KG1 (cell line): ENCODE data around the gene NDUFAF5.

Source experiments
- DNase-seq: peaks from one replicate; lab custom pipeline; 2025; lab: John Stamatoyannopoulos, UW

The NDUFAF5 gene

DNA sequence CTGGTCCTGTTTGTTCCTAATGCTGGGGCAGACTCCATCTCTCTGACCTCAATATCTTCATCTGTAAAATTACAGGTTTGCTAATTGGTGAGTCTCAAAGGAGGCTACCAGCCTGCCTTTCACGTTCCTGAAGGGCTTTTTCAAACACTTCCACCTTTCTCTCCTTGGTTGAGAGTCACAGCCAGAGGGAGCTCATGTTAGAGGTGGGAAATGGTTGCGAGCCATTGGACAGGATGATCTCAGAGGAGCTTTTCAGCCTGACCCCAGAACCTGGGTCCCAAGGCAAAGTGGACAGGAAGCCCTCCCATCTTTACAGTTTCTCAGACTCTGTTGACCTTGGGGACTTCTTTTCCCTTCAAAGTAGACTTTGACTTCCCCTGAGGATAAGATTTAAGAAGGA, 37.6 kb downstream of the NDUFAF5 start:
- DNase-seq, result no peak

DNA sequence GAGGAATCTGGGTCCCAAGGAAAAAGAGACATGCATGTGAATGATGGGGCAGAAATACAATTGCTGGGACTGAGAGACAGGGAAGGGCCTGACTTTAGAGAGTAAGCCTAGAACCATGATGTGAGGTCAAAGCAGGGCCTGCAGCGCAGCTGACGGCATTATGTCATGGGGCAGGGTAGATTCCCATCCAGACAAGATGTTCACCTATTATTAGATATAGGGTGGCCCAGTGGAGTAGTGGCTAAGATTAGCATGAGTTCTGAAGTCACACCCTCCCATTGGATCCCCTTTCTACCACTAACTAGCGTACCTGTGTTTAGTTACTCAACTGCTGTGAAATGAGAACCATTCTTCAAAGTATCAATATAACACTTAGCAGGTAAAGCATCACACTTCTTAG, 39.6 kb downstream of the NDUFAF5 start:
- DNase-seq, result no peak

DNA sequence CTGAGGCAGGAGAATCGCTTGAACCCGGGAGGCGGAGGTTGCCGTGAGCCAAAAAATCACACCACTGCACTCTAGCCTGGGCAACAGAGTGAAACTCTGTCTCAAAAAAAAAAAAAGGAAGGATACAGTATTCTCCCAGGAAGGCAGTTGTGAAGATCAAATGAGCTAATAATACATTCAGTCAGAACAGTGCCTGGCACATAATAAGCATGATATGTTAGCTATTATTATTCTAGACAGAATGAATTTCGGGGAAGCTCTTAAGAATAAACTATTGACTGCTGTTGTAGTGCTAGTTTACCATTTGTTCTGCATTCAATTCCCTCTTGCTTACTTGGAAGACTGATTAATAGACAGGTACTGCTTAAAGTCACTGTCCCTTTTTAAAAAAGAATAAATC, 40.6 kb downstream of the NDUFAF5 start:
- no peak for DNase-seq

DNA sequence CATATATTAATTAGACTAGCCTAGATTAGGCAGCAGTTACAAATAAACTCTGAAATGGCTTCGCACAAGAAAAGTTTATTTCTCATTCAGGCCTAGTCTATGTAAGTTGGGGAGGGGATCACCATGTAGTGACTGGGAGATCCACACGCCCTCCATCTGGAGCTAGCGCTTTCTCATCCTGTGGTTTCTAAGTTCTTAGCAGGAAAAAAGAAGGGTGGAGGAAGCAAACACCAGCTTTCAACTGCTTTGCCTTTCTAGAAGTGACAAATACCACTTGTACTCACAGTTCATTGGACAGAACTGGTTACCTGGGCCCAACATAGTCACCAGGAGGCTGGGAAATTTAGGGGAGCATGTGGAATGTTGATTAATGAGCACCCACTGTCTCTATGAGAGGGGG, 46.6 kb downstream of the NDUFAF5 start:
- DNase-seq, result no peak

DNA sequence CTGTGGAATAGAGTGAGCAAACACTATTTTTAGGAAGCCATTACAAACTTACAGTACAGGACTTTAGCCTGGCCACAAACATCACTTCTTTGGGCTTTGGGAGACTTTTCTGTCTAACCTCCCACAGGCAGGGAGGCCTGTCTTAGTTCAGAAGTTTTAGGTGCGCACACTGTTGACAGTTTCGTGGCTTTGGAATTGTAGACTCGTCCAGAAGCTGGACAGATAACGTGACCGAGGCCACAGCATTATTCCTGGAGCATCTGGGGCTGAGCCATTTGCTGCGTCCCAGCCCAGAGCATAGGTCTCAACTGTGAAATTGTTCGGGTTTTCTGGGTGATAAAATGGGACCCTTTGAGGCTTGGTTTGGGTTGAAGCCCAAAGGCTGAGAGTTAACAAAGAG, 53.8 kb downstream of the NDUFAF5 start:
- no peak for DNase-seq

DNA sequence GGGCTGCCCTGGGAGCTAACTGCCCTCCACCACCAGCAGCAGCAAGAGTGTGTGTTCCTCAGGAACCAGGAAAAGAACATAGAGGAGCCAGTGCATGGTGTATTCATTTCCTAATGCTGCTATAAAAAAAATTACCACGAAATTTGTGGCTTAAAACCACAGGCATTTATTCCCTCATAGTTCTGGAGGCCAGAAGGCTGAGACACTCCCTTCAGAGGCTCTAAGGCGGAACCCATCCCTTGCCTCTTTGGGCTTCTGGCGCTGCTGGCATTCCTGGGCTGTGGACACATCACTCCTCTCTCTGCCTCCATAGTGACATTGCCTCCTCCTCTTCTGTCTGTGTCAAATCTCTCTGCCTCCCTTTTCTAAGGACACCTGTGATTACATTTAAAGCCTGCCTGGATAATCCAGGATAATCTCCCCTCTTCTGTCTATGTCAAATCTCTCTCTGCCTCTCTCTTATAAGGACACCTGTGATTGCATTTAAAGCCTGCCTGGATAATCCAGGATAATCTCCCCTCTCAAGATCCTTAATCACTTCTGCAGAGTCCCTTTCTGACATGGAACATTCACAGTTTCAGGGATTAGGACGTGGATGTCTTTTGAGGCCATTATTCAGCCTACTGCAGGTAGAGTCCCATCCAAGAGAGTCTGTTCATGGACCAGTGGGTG, 54.7 kb downstream of the NDUFAF5 start:
- DNase-seq, result no peak

DNA sequence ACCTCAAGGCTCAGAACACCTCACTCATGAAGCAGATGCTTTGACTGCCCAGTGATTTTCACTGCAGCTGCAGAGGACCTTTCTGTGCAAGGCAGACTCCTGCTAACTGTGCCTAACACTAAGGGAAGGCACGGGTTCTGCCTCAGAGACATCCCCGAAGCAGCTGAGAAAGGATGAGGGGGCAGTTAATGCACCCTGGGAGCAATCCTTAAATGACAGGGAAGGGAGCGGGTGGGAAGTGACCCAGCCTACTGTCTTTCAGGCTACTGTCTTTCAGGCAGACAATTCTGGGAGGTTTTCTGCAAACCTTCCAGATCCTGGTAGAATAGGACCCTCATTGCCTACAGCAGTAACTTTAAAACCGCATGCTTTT, 55.3 kb downstream of the NDUFAF5 start:
- no peak for DNase-seq

DNA sequence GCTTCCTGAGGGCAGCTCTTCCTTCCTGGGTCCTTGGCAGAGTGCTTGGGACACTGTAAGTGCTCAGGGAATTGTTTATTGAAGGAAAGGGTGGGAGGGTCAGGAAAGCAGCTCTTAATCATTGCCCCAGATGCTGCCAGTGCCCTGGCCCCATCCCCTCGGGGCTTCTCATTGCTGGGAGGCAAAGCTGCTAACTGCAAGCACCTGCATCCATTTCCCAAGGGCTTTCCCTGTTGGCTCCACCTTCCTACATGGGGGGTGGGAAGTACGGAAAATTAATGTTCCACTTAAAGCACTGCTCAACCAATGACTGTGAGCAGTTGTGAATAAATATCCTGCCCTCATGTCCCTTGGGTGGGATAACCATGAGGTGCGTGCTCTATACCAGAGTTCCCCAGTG, 56.4 kb downstream of the NDUFAF5 start:
- DNase-seq, result no peak

DNA sequence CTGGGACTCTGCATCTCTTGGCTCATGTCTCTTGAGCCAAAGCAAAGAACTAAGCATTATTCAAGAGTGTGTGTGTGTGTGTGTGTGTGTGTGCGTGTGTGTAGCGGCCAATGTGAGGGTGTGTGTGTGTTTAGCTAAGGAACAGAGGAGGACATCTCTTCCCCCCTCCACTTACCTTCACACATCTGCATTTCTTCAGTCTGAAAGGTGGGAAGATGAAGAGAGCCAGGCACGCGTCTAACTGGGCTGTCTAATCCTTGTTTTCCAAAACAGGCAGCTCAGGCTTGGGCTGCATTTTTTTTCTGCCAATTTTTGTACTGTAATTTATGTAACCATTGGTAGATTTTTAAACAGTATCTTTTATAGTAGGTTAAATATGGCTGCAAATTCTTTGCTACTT, 59.5 kb downstream of the NDUFAF5 start:
- DNase-seq, result no peak

DNA sequence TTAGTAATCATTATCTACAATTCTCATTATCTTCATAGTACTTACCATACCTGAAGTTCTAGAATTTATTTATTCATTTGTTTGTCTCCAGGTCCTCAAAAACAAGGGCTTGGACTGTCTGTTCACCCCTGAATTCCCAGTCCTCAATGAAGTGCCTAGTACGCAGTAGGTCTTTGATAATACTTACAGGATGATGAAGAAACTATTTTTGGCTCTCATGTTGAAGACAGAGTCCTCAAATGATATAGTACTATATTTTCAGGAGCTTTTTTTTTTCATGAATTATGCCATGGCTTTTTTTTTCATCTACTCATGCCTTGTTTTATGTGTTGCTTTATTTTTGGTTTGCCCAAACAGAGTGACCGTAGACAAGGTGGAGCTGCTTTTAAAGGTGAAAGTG, 66.5 kb downstream of the NDUFAF5 start:
- DNase-seq, result no peak

DNA sequence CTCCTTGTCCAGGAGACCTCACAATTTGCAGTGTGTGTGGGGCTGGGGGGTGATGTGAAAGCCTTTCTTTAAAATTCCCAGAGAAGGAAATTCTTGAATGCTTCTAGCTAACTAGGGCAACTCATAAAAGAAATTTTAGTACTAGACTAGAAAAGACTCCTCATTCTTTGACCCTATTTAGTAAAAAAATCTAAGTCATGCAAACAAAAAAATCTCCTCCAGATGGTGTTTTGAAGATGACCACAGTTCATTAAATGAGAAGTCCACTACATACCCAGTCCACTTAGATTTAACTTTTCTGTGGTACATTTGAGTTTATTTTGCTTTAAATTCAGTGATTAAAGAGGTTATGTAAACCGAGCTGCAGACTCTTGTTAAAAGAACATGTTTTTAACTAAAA, 67.5 kb downstream of the NDUFAF5 start:
- DNase-seq, result no peak

DNA sequence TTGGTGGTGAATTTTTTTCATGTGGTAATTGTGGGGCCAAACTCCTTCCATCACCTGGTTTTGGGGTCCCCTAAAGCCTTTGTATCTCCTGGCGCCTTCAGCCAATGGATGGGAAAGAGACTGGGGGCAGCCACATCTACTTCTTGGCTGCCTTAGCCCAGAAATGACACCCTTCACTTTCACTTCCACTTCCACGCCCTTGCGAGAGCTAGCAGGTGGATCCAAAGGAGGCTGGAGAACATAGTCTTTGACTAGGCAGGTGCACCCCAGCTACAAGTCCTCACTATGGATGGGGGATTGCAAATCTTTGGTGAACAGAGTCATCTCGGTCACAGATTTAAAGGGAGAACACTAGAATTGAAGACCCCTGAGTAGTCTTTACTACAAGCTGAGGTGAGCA, 70.8 kb downstream of the NDUFAF5 start:
- DNase-seq, result no peak

DNA sequence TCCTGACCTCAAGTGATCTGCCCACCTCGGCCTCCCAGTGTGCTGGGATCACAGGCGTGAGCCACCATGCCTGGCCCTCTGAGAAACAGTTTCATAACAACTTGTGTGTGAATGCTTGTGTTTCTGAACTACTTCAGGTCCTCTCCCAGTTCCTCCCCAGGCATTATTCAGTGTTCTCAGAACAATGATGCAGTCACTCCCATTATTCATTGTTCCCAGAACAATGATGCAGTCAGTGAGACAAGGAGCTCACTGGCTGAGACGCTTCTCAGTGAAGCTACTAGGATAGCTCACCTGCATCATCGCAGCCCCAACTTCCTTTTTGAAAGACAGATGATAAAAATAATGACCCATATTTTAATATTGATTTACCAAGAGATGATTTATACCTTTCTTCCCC, 71.5 kb downstream of the NDUFAF5 start:
- DNase-seq, result no peak

DNA sequence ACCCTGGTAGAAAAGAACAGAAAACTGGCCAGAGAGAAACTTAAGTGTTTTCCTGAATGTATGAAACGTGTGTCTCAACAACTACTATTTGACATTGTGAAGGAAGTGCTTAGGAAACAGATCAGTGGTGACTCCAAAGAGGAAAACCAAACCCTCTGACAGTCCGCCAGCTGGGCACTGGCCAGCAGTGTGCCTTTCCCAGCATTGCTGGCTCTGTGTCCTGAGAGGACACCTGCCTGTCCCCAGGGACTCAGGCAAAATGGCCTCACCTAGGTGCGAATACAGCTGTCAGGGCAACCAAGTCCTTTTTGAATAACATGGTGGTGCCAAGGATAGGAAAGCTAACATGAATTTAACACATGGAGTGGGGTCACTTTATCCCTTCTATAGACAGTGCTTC, 72.5 kb downstream of the NDUFAF5 start:
- no peak for DNase-seq

DNA sequence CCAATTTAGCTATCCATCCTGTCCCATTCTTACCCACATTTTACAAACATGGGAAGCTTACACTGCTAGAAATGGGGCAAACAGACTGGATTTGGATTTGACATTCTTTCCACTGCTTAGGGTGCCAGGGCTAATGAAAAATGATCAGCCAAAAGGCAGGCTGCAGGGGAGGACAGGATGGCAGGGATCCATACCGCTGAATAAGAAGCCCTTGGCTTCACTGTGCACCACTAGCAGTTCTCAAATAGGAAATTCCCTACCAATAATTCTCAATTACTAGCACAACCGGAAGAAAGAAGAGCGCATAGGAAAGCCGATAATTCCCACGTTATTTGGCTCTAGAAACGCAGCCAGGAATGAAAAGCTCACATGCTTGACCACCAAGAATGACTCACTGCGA, 73.1 kb downstream of the NDUFAF5 start:
- DNase-seq, result no peak

DNA sequence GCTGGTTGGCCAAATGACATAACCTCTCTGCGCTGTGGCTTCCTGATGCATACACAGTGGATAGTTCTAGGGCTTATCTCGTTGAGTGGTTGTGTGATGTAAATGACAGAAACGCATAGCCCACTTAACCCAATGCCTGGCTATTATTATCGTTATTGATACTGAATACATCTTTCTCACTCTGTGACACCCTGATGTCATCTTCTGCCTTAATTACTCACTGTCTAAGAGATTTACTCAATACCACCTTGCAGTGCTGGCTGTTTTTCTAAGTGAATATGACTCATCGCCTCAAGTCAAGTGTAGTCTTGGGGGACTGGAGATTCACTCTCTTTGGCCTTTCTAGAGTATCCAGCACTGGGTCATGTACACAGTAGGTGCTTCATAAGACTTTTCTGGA, 73.6 kb downstream of the NDUFAF5 start:
- no peak for DNase-seq

DNA sequence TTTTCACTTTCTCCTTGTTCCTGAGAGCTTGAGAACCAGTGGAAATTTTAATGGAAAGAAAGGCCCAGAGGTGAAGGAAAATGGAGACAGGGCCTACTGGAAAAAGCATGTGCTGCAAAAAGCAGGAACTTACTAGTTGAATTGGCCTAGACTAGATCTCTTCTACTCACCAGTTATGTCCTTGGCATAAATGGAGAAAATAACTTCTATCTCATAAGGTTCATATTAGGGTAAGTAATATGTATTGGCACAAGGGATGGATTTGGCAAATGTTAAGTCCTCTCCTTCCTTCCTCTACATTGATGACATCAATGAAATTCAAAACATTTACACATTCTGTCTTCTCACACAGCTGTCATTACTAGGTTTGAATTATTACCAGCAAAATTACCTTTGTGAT, 74.0 kb downstream of the NDUFAF5 start:
- DNase-seq, result no peak

DNA sequence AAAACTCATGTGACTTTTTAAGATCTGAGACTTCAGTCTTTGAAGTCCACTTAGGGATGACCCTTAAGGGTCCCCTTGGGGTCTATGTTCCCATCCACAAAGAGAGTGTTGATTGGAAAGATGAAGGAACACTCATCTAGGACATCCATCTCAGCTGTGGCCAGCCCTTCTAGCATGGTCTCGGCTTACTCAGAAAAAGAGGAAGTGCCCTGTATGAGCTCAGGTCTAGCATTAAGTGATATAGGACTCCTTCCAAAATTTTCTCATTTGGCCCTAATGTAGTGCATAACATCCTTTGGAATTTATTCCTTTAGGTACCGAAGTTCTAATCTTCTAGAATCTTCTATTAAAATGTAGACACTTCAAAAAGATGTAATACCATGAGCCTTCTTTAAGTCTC, 77.4 kb downstream of the NDUFAF5 start:
- DNase-seq, result no peak

DNA sequence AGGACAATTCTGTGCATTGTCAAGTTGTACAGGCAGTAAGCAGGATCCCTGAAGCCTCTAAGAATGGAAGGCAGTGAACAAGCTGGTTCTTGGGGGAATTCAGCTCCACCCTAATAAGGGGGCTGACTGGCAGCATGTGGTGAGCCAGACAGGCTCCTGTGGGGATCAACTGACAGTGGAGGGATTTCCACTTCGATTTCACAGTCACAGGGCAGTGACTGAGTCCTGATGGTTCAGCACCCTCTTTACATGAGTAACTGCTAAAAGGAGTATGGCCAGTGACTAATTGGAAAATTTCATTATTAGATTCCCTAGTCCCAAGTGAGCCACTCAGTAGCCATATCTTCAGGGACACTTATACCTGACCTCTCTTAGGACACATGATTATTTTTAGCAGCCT, 78.4 kb downstream of the NDUFAF5 start:
- DNase-seq, result no peak

DNA sequence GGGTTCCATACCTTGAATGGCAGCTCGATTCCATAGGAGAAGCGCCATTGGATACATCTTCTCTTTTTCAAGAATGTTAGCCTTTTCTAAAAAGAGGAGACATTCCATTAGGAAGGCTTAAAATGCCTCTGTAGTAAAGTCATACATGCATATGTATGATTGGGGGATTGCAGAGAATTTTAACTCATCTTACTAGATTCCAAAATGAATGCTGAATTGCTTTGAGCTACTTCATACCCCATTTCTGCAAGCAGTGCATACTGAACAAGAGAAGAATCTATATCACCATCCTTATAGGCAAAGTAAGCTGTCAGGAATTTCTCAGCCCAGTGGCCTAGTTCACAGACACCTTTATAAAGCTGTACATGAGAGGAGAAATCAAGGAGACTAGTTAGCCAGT, 80.3 kb downstream of the NDUFAF5 start:
- DNase-seq, result no peak

DNA sequence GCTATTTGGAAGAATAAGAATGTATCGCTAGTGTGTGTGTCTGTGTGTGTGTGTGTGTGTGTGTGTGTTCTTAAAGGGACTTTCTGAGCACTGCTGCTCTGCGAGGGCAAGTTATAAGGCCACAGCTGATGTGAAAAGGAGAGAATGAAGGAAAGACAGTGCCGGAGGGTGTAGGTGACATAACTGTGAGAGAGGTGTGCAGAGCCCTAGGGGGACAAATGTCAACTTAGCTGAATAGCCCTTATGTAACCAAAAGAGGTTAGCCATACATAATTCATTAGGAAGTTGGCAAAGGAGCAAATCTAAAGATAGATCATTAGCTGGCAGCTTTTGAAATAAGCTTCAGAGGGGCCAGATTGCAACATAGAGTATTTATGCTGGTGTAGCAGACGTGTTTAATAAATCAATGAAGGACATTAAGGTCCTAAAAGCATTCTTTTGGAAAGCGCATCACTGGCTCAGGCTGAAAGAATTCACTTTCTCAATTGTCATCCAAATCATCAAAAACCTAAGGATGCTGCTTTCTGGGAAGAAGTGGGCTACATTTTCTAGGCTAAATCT, 81.0 kb downstream of the NDUFAF5 start:
- no peak for DNase-seq

DNA sequence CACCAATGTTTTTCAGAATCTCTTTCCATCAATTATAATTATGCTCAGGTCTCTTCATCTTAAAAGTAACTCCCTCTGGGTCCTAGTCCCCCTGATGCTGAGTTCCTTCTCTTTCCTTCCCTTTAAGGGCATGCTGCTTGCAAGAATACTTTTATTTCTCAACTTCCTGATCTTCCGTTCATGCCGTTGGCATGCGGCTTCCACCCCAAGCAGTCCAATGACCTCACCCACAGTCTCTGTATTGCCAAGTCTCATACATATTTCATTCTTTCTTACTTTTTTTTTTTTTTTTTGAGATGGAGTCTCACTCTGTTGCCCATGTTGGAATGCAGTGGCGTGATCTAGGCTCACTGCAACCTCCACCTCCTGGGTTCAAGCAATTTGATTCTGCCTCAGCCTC, 83.5 kb downstream of the NDUFAF5 start:
- no peak for DNase-seq

DNA sequence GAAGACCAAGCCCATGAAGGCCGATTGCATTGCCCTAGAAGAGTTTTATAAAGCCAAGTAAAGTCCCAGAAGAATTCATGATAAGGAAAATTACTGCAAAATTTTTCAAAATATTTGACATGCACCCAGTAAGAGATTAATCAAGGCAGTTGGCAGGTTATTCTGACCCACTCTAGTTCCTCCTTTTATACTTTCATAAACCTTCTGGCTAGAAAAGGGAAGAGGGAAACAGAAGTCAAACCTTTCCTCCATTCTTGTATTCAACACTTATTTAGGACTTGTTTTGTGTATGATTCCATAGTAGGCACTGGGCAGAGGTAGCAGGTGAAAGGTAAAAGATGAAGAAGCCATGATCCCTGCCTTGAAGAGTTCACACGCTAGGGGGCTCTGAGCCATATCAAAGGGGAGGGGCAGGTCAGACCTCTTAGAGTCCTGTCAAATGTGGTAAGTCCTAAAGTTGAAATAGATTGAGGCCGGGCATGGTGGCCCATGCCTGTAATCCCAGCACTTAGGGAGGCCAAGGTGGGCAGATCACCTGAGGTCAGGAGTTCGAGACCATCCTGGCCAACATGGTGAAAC, 85.4 kb downstream of the NDUFAF5 start:
- DNase-seq, result no peak
